H1 (cell line): ENCODE results near the gene MRTFA. TPM values are rescaled to one million over a fixed set of nuclear protein-coding genes. Genes with fewer than 3 reads are reported as not detected.

Source experiments
- CTCF ChIA-PET: fragments of 300-600 bp; sonication (Branson Sonifier 250); formaldehyde crosslinking; loops from one replicate; lab custom pipeline; 2021; ENCODE audit not compliant: partially characterized antibody; lab: Charles Lee
- POLR2A ChIA-PET: fragments of 300-600 bp; sonication (Branson Sonifier 250); formaldehyde crosslinking; loops from one replicate; lab custom pipeline; 2021; ENCODE audit warnings: inconsistent platforms; ENCODE audit not compliant: partially characterized antibody; lab: Charles Lee
- DNase-seq, 2 experiments: peaks; one replicate each; pipeline versions ENCODE4 v3.0.0 to v3.0.0-alpha.2; 2010 to 2022; ENCODE audit warnings: low spot score in 2 of 2, low read depth in 1 of 2, mixed read lengths in 1 of 2
- FAIRE-seq: peaks from 2 replicates; lab custom pipeline; 2011; peaks lifted over from hg19 to GRCh38; lab: Jason Lieb, UNC
- H2AFZ ChIP-seq: 2 replicates; pipeline ENCODE4 v1.8.1; 2012; ENCODE audit warnings: low read length, inconsistent platforms
- H2AK5ac ChIP-seq: 2 replicates; pipeline ENCODE4 v1.6.1; 2013; ENCODE audit warnings: low read depth, low read length
- H2BK120ac ChIP-seq: replicated peaks from 2 replicates; pipeline ENCODE3; 2013; ENCODE audit warnings: low read depth, low read length, inconsistent platforms
- H2BK12ac ChIP-seq: 2 replicates; pipeline ENCODE4 v1.6.1; 2013; ENCODE audit warnings: low read depth, low read length
- H2BK15ac ChIP-seq: 2 replicates; pipeline ENCODE4 v1.6.1; 2013; ENCODE audit warnings: low read length
- H2BK20ac ChIP-seq: 2 replicates; pipeline ENCODE4 v1.6.1; 2013; ENCODE audit warnings: low read length
- H2BK5ac ChIP-seq: 2 replicates; pipeline ENCODE4 v1.6.1; 2013; ENCODE audit warnings: low read depth, low read length
- H3K14ac ChIP-seq: 2 replicates; pipeline ENCODE4 v1.6.1; 2013; ENCODE audit warnings: inconsistent platforms; ENCODE audit not compliant: insufficient read length
- H3K18ac ChIP-seq: 2 replicates; pipeline ENCODE4 v1.6.1; 2013; ENCODE audit warnings: low read length; ENCODE audit errors: extremely low read depth
- H3K23ac ChIP-seq: 2 replicates; pipeline ENCODE4 v1.6.1; 2013; ENCODE audit warnings: inconsistent platforms; ENCODE audit not compliant: insufficient read length
- H3K23me2 ChIP-seq: 2 replicates; pipeline ENCODE4 v1.6.1; 2013; ENCODE audit warnings: low read depth, low read length
- H3K27ac ChIP-seq: 2 replicates; pipeline ENCODE4 v1.6.1; 2011; ENCODE audit warnings: low read depth, low read length, inconsistent platforms
- H3K27me3 ChIP-seq, 4 experiments: replicated peaks in 1 of 4; 1 replicate in 1 of 4; 2 replicates in 3 of 4; pipeline versions ENCODE4 v1.6.1 to v1.8.1; 2011 to 2013; ENCODE audit warnings: low read length in 3 of 4, mild to moderate bottlenecking in 3 of 4, inconsistent platforms in 2 of 4, mixed read lengths in 2 of 4, moderate library complexity in 1 of 4; ENCODE audit not compliant: control insufficient read depth in 3 of 4, insufficient read depth in 3 of 4; ENCODE audit errors: extremely low read depth in 1 of 4
- H3K36me3 ChIP-seq, 4 experiments: 2 replicates each; pipeline versions ENCODE4 v1.6.1 to v1.8.1; 2011 to 2013; ENCODE audit warnings: mild to moderate bottlenecking in 4 of 4, low read length in 3 of 4, moderate library complexity in 2 of 4, control low read depth in 1 of 4, inconsistent platforms in 1 of 4; ENCODE audit not compliant: insufficient read depth in 4 of 4, control insufficient read depth in 2 of 4
- H3K4ac ChIP-seq: replicated peaks from 2 replicates; pipeline ENCODE3; 2013; ENCODE audit warnings: low read length, low read depth, mixed read lengths, inconsistent platforms; ENCODE audit not compliant: insufficient read length
- H3K4me1 ChIP-seq, 4 experiments: replicated peaks in 1 of 4; 1 replicate in 1 of 4; 2 replicates in 3 of 4; pipeline versions ENCODE4 v1.6.1 to v1.8.1; 2011 to 2013; ENCODE audit warnings: low read length in 3 of 4, inconsistent platforms in 2 of 4, mixed read lengths in 1 of 4; ENCODE audit not compliant: insufficient read depth in 4 of 4, control insufficient read depth in 3 of 4
- H3K4me2 ChIP-seq, 2 experiments: 2 replicates each; pipeline versions ENCODE4 v1.6.1 to v1.8.1; 2011 to 2013; ENCODE audit warnings: low read depth in 2 of 2, low read length in 2 of 2, control low read depth in 1 of 2, inconsistent platforms in 1 of 2, mild to moderate bottlenecking in 1 of 2; ENCODE audit not compliant: insufficient read depth in 1 of 2
- H3K4me3 ChIP-seq, 4 experiments: fragments of 200-600, 300-600 bp in 1 of 4; sonication (generic), shearing (Covaris generic), sonication (Bioruptor Twin) in 1 of 4; 2 replicates each; pipeline versions ENCODE4 v1.5.1 to v1.8.1; 2011 to 2016; ENCODE audit warnings: low read length in 4 of 4, low read depth in 3 of 4, control low read depth in 2 of 4, inconsistent platforms in 2 of 4, mild to moderate bottlenecking in 2 of 4, mixed read lengths in 1 of 4, moderate library complexity in 1 of 4; ENCODE audit not compliant: insufficient read depth in 2 of 4; ENCODE audit errors: extremely low read depth in 1 of 4
- H3K56ac ChIP-seq: replicated peaks from 2 replicates; pipeline ENCODE3; 2013; ENCODE audit warnings: low read depth, mild to moderate bottlenecking, mixed read lengths, low read length, inconsistent platforms; ENCODE audit not compliant: insufficient read length
- H3K79me1 ChIP-seq: 2 replicates; pipeline ENCODE4 v1.6.1; 2013; ENCODE audit warnings: low read depth, low read length, control low read depth
- H3K79me2 ChIP-seq, 2 experiments: 2 replicates each; pipeline versions ENCODE4 v1.6.1 to v1.8.1; 2012 to 2013; ENCODE audit warnings: low read length in 2 of 2, mild to moderate bottlenecking in 2 of 2, inconsistent platforms in 1 of 2; ENCODE audit not compliant: insufficient read depth in 2 of 2, control insufficient read depth in 1 of 2
- H3K9ac ChIP-seq, 4 experiments: replicated peaks in 1 of 4; 1 replicate in 1 of 4; 2 replicates in 3 of 4; pipeline versions ENCODE4 v1.6.1 to v1.8.1; 2011 to 2013; ENCODE audit warnings: low read depth in 3 of 4, low read length in 3 of 4, control low read depth in 2 of 4, mild to moderate bottlenecking in 2 of 4, moderate library complexity in 2 of 4, inconsistent platforms in 1 of 4; ENCODE audit errors: extremely low read depth in 1 of 4
- H3K9me3 ChIP-seq, 2 experiments: 2 replicates each; pipeline versions ENCODE4 v1.6.1 to v1.8.1; 2012 to 2013; ENCODE audit warnings: mild to moderate bottlenecking in 2 of 2, moderate library complexity in 2 of 2, control low read depth in 1 of 2, inconsistent platforms in 1 of 2, low read depth in 1 of 2, low read length in 1 of 2, mixed read lengths in 1 of 2; ENCODE audit not compliant: insufficient read depth in 2 of 2
- H4K20me1 ChIP-seq, 2 experiments: replicated peaks in 1 of 2; 2 replicates each; pipeline versions ENCODE3 to v1.8.1; 2011 to 2013; ENCODE audit warnings: inconsistent platforms in 2 of 2, low read length in 2 of 2, mild to moderate bottlenecking in 1 of 2; ENCODE audit not compliant: insufficient read depth in 2 of 2, control insufficient read depth in 1 of 2
- H4K5ac ChIP-seq: 2 replicates; pipeline ENCODE4 v1.6.1; 2013; ENCODE audit warnings: low read length, low read depth, mixed read lengths, inconsistent platforms; ENCODE audit not compliant: insufficient read length
- H4K8ac ChIP-seq: 2 replicates; pipeline ENCODE4 v1.8.0; 2013; ENCODE audit warnings: mild to moderate bottlenecking, moderate library complexity, low read length, inconsistent platforms; ENCODE audit not compliant: insufficient read depth; ENCODE audit errors: extremely low read depth
- H4K91ac ChIP-seq: replicated peaks from 2 replicates; pipeline ENCODE3; 2013; ENCODE audit warnings: low read length, mixed read lengths, inconsistent platforms; ENCODE audit not compliant: insufficient read length
- WGBS, 2 experiments: shearing (Covaris generic) in 1 of 2; methylation state at CpG; one replicate each; pipeline versions ENCODE4 v1.1.6 to v1.1.7; 2013 to 2015; ENCODE audit warnings: low lambda C conversion rate in 2 of 2, mixed read lengths in 2 of 2, inconsistent platforms in 1 of 2, low coverage in 1 of 2, missing lambda C conversion rate in 1 of 2; ENCODE audit not compliant: insufficient replicate concordance in 2 of 2, insufficient coverage in 1 of 2, insufficient read length in 1 of 2; ENCODE audit errors: extremely low coverage in 1 of 2, missing lambda C conversion rate in 1 of 2; 5-methylcytosine and 5-hydroxymethylcytosine counted together
- polyA plus RNA-seq, 7 experiments: library from polyadenylated mRNA; depleted of rRNA in 3 of 7; stranded (reverse) in 5 of 7; unstranded in 2 of 7; fragments of >200 nt in 5 of 7; fragments of 200-250 nt in 2 of 7; gene quantifications; 1 replicate in 5 of 7; 2 replicates in 1 of 7; 4 replicates in 1 of 7; pipeline versions ENCODE4 v1.2.1 to v1.2.3, GENCODE V29; 2011 to 2013; ENCODE audit warnings: missing spikeins in 2 of 7, mixed read lengths in 2 of 7
- total RNA-seq: library from RNA; stranded (reverse); fragmentation: NEBNext Ultra II Directional; extraction: Animal tissue kit (Norgen Biotek cat#: 25700); gene quantifications from 2 replicates; pipeline ENCODE4 v1.2.1, GENCODE V29; 2021

MRTFA gene
- total and polyA plus RNA-seq, 2 of the 8 experiments (the other 6 are each of a cell fraction or from before 2014, with no cell fraction given) = 5.4 to 37.9 TPM

DNA sequence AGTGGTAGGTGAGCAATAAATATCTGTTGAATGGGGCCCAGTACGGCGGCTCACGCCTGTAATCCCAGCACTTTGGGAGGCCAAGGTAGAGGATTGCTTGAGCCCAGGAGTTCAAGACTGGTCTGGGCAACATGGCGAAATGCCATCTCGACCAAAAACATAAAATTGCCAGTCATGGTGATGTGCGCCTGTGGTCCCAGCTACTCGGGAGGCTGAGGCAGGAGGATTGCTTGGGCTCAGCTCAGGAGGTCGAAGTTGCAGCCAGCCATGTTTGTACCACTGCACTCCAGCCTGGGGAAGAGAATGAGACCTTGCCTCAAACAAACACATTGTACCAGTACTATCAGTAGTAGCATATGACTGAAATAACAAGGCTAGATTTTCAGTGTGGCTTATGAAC, 262.0 kb downstream of the MRTFA start:
- Histone ChIP-seq H3K4me1 (peaks cover 0 to 3% (median 0%) of the 10 kb centered on the region in 4 experiments; a peak in 1 of 7 replicates), H3K4me2 (no peak overlapping the region), H2BK120ac (no peak overlapping the region), H3K79me1 (no peaks in the 10 kb centered on the region; the same call in none of the 2 replicates), H3K79me2 (peaks cover 0 to 7% of the 10 kb centered on the region in 2 experiments; a peak in 1 of 4 replicates), H3K9me3 (no peaks in the 10 kb centered on the region), H4K8ac (no peak overlapping the region), H3K36me3 (peaks cover 0 to 4% (median 0%) of the 10 kb centered on the region in 4 experiments; a peak in 2 of 8 replicates), H2BK5ac (no peak overlapping the region), H2AK5ac (no peak overlapping the region), H2AFZ (no peak overlapping the region), H3K23ac (no peak overlapping the region), H3K18ac (no peak overlapping the region), H4K91ac (no peak overlapping the region), H2BK15ac (no peak overlapping the region), H3K27me3 (no peaks in the 10 kb centered on the region), H3K27ac (no peak overlapping the region), H2BK20ac (no peak overlapping the region), H2BK12ac (no peak overlapping the region), H3K4me3 (no peak overlapping the region), H4K20me1 (peaks cover 1 to 4% of the 10 kb centered on the region in 2 experiments), H4K5ac (no peak overlapping the region), H3K14ac (no peak overlapping the region), H3K9ac (no peak overlapping the region), H3K4ac (no peak overlapping the region), H3K23me2 (peaks cover 4% of the 10 kb centered on the region; the same call in 1 of the 2 replicates), H3K56ac (no peak overlapping the region)
- FAIRE-seq = no peak
- CTCF ChIA-PET = interaction anchor here (2.1 kb wide), 1 partner anchor 10 kb away, joined by 8 read pairs; no protein-coding TSS in a partner anchor
- no peak for DNase-seq
- POLR2A ChIA-PET = interaction anchor here (0.6 to 1.3 kb wide), 3 partner anchors 14 to 197 kb away, joined by 3 to 5 read pairs (median 3); partner anchors contain the start of gene TNRC6B
- WGBS, 2 experiments = 97% methylated on average over 8 of the region's 8 CpGs; no CpG with 5 or more reads in 1 of the 2 experiments
